Measurements from ENCODE around the gene BOD1. TPM values are rescaled to one million over a fixed set of nuclear protein-coding genes. Genes with fewer than 3 reads are reported as not detected.

Gene BOD1
- total and polyA plus RNA-seq, 2 donors (not counting 3 experiments of a cell fraction or from before 2014, with no cell fraction given) = 57.6 to 62.4 TPM

GRCh38 chr5:173645437-173645807, 29.0 kb upstream of the BOD1 start:
- FAIRE-seq (no peak), DNase-seq (ENCODE audit: low read depth, low spot score) (no peak)
- TF ChIP-seq MAX (IDR thresholded peaks at IDR 0.05; ENCODE audit: insufficient read depth, insufficient read length) (no peak), POLR2AphosphoS5 (IDR thresholded peaks at IDR 0.05; ENCODE audit: insufficient read depth, low read depth, low read length) (no peak), GATA2 (IDR thresholded peaks at IDR 0.05; ENCODE audit: insufficient read depth, insufficient read length, low read depth, low read length) (no peak), MYC (IDR thresholded peaks at IDR 0.05; ENCODE audit: low read depth, low read length) (no peak), POLR2A (IDR thresholded peaks at IDR 0.05; ENCODE audit: low read depth, low read length) (no peak), JUN (IDR thresholded peaks at IDR 0.05; ENCODE audit: borderline replicate concordance, insufficient read depth, insufficient read length, low read depth) (no peak), EZH2 (IDR thresholded peaks at IDR 0.05; ENCODE audit: borderline replicate concordance, low read depth, low read length, severe bottlenecking) (no peak), FOS (IDR thresholded peaks at IDR 0.05; ENCODE audit: borderline replicate concordance, insufficient read depth, low read length) (no peak), CTCF (IDR thresholded peaks at IDR 0.05; ENCODE audit: extremely low read depth in 1 of 2, insufficient read depth in 1 of 2, low read depth in 1 of 2, low read length in 2 of 2) (no peak)
- no peaks in the 10 kb centered on the region for H3K4me1 ChIP-seq (ENCODE audit: control insufficient read depth, extremely low read depth, insufficient read depth, low read length)
- H3K4me3 ChIP-seq (replicated peaks in 1 of 3; ENCODE audit: insufficient read depth in 1 of 3, low read depth in 1 of 3, low read length in 3 of 3) = no peak overlapping the region
- POLR2A ChIA-PET = no interaction called here
- H3K27me3 ChIP-seq (ENCODE audit: control insufficient read depth in 2 of 2, insufficient read depth in 2 of 2, low read length in 2 of 2) = no peaks in the 10 kb centered on the region
- H3K79me2 ChIP-seq (ENCODE audit: control insufficient read depth, insufficient read depth, low read length) = no peaks in the 10 kb centered on the region
- H3K9me3 ChIP-seq (replicated peaks; ENCODE audit: control insufficient read depth, insufficient read depth, low read length) = no peaks in the 10 kb centered on the region
- H4K20me1 ChIP-seq (replicated peaks; ENCODE audit: control insufficient read depth, extremely low read depth, insufficient read depth, low read length) = no peaks in the 10 kb centered on the region
- dilution Hi-C loops (cut with MboI; ENCODE audit: extremely low pct_ligation_motif_present, low sequenced_read_pairs) (no loop called here), intact Hi-C loops (cut with micrococcal nuclease) (no loop called here)
- no peak overlapping the region for H3K27ac ChIP-seq (ENCODE audit: insufficient read depth, low read depth, low read length)
- no peak overlapping the region for H2AFZ ChIP-seq (ENCODE audit: low read depth, low read length)
- no peaks in the 10 kb centered on the region for H3K9me1 ChIP-seq (replicated peaks; ENCODE audit: control insufficient read depth, extremely low read depth, insufficient read depth, low read length)
- H3K36me3 ChIP-seq (ENCODE audit: control insufficient read depth in 2 of 2, extremely low read depth in 1 of 2, insufficient read depth in 2 of 2, low read length in 2 of 2) = no peaks in the 10 kb centered on the region
- no peak overlapping the region for H3K4me2 ChIP-seq (ENCODE audit: insufficient read depth, low read length)
- H3K9ac ChIP-seq (replicated peaks; ENCODE audit: extremely low read depth, insufficient read depth, low read length) = no peak overlapping the region
- BruUV-seq (replicated peaks) = no TSS peak
- CTCF ChIA-PET = interaction anchor here (1.8 kb wide), 1 partner anchor 11 kb away, joined by 10 read pairs; no protein-coding TSS in a partner anchor

Measured in endothelial cell of umbilical vein (primary cell).